Endothelial cell (in vitro differentiated cells): ENCODE results near the gene KAZN. TPM values are rescaled to one million over a fixed set of nuclear protein-coding genes. Genes with fewer than 3 reads are reported as not detected.

ENCODE experiments used
- DNase-seq: peaks from one replicate; pipeline ENCODE4 v3.0.0; 2021; ENCODE audit warnings: low spot score
- H3K27ac Mint-ChIP-seq: one replicate; pipeline ENCODE4 v1.8.0; 2021; ENCODE audit warnings: mixed read lengths, inconsistent platforms; ENCODE audit not compliant: unreplicated experiment
- H3K27me3 Mint-ChIP-seq: one replicate; pipeline ENCODE4 v1.8.0; 2021; ENCODE audit warnings: mild to moderate bottlenecking, moderate library complexity, mixed read lengths, inconsistent platforms; ENCODE audit not compliant: unreplicated experiment
- H3K36me3 Mint-ChIP-seq: one replicate; pipeline ENCODE4 v1.8.0; 2021; ENCODE audit warnings: mild to moderate bottlenecking, low read depth, mixed read lengths, inconsistent platforms; ENCODE audit not compliant: unreplicated experiment
- H3K4me1 Mint-ChIP-seq: one replicate; pipeline ENCODE4 v1.8.0; 2021; ENCODE audit warnings: mild to moderate bottlenecking, mixed read lengths, inconsistent platforms; ENCODE audit not compliant: unreplicated experiment
- H3K4me3 Mint-ChIP-seq: one replicate; pipeline ENCODE4 v1.8.0; 2021; ENCODE audit warnings: mild to moderate bottlenecking, mixed read lengths, inconsistent platforms; ENCODE audit not compliant: unreplicated experiment
- H3K9me3 Mint-ChIP-seq: one replicate; pipeline ENCODE4 v1.8.0; 2021; ENCODE audit warnings: mixed read lengths, inconsistent platforms; ENCODE audit not compliant: unreplicated experiment
- total RNA-seq: library from RNA; stranded (reverse); fragmentation: NEBNext Ultra II Directional; extraction: Animal tissue kit (Norgen Biotek cat#: 25700); gene quantifications from one replicate; pipeline ENCODE4 v1.2.1, GENCODE V29; 2021; ENCODE audit not compliant: unreplicated experiment
- TF ChIP-seq, protein P1 (sequence below): fragments of 200-600 bp; sonication (generic); IDR thresholded peaks from one replicate; pipeline ENCODE4 v1.5.0; 2021; ENCODE audit warnings: antibody characterized with exemption; ENCODE audit not compliant: unreplicated experiment

Gene KAZN
- total RNA-seq, 1 donor from 2014 or later, result 10.1 TPM

DNA sequence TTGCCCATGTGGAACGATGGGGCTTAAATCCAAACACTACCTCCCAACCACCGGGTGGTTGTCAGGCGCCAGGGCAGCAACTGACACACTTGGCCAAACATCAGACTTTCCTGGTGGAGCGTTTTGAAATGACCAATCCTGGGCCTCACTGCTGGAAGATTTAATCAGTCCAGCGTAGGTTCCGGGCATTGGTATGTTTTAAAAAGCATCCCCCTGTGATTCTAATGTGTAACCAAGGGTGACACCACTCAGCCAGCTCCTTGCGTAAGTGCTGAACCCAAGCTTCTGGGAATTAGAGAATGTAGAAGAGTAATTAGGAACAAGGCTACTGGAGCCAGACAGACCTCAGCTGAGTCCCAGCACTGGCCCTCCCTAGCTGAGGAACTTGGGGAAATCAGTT, 44.8 kb upstream of the KAZN start:
- no peak for DNase-seq
- no peak overlapping the region for H3K27ac Mint-ChIP-seq

GRCh38 chr1:14555091-14555490, 43.4 kb upstream of the KAZN start:
- Mint-ChIP-seq H3K9me3 (no peaks in the 10 kb centered on the region), H3K36me3 (no peaks in the 10 kb centered on the region), H3K4me1 (no peaks in the 10 kb centered on the region), H3K27me3 (no peaks in the 10 kb centered on the region), H3K4me3 (no peak overlapping the region), H3K27ac (no peak overlapping the region)
- DNase-seq, result no peak
- TF ChIP-seq, protein P1, sequence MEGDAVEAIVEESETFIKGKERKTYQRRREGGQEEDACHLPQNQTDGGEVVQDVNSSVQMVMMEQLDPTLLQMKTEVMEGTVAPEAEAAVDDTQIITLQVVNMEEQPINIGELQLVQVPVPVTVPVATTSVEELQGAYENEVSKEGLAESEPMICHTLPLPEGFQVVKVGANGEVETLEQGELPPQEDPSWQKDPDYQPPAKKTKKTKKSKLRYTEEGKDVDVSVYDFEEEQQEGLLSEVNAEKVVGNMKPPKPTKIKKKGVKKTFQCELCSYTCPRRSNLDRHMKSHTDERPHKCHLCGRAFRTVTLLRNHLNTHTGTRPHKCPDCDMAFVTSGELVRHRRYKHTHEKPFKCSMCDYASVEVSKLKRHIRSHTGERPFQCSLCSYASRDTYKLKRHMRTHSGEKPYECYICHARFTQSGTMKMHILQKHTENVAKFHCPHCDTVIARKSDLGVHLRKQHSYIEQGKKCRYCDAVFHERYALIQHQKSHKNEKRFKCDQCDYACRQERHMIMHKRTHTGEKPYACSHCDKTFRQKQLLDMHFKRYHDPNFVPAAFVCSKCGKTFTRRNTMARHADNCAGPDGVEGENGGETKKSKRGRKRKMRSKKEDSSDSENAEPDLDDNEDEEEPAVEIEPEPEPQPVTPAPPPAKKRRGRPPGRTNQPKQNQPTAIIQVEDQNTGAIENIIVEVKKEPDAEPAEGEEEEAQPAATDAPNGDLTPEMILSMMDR, result no peak

More for the DNA sequence above, 44.8 kb upstream of the KAZN start:
- Mint-ChIP-seq H3K4me1 (no peaks in the 10 kb centered on the region), H3K27me3 (no peaks in the 10 kb centered on the region), H3K4me3 (no peak overlapping the region), H3K36me3 (no peaks in the 10 kb centered on the region), H3K9me3 (no peaks in the 10 kb centered on the region)
- TF ChIP-seq, protein P1, result no peak

GRCh38 chr1:14561014-14561693, 37.3 kb upstream of the KAZN start:
- H3K36me3 Mint-ChIP-seq, result no peaks in the 10 kb centered on the region
- DNase-seq, result no peak
- H3K4me3 Mint-ChIP-seq, result no peak overlapping the region
- H3K4me1 Mint-ChIP-seq, result no peaks in the 10 kb centered on the region
- H3K9me3 Mint-ChIP-seq, result no peaks in the 10 kb centered on the region
- H3K27ac Mint-ChIP-seq, result no peak overlapping the region
- H3K27me3 Mint-ChIP-seq, result peaks cover 4% of the 10 kb centered on the region
- TF ChIP-seq, protein P1, result no peak

- H3K27ac Mint-ChIP-seq, result no peak overlapping the region
- H3K9me3 Mint-ChIP-seq, result no peaks in the 10 kb centered on the region
- TF ChIP-seq, protein P1, result no peak
- no peak overlapping the region for H3K4me3 Mint-ChIP-seq
- H3K27me3 Mint-ChIP-seq, result peaks cover 4% of the 10 kb centered on the region
- H3K4me1 Mint-ChIP-seq, result no peaks in the 10 kb centered on the region
- no peak for DNase-seq
- no peaks in the 10 kb centered on the region for H3K36me3 Mint-ChIP-seq
Observed at GRCh38 chr1:14565090-14565489, 33.4 kb upstream of the KAZN start.

DNA sequence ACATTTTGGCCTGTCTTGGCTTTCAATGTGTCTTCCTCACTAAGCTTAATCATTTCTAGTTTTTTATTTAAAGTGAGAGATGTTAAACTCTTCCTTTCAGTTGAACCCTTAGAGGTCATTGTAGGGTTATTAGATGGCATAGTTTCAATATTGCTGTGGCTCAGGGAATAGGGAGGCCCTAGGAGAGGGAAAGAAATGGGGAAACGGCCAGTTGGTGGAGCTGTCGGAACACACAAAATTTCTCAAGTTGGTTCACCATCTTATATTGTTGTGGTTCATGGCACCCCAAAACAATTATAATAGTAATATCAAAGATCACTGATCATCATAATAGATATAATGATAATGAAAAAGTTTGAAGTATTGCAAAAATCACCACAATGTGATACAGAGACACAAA, 31.4 kb upstream of the KAZN start:
- Mint-ChIP-seq H3K9me3 (no peaks in the 10 kb centered on the region), H3K4me1 (no peaks in the 10 kb centered on the region), H3K36me3 (no peaks in the 10 kb centered on the region), H3K27ac (no peak overlapping the region), H3K27me3 (no peaks in the 10 kb centered on the region), H3K4me3 (no peak overlapping the region)
- TF ChIP-seq, protein P1, result no peak
- DNase-seq, result no peak
